ENCODE data around the gene HIPK2. TPM values are rescaled to one million over a fixed set of nuclear protein-coding genes. Genes with fewer than 3 reads are reported as not detected.

Gene HIPK2
- total RNA-seq, 1 experiment from 2014 or later, result 30.7 TPM

DNA sequence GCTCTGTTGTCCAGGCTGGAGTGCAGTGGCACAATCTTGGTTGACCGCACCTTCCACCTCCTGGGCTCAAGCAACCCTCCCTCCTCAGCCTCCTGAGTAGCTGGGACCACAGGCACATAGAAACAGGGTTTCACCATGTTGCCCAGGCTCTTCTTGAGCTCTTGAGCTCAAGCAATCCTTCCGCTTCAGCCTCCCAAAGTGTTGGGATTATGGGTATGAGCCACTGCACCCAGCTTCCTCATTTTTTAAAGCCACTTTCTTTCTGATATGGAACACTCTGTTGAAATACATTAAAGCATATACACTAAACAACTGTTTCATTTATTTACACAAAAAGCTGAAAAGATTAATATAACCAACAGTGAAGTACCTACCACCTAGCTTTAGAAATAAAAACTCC, 137.1 kb downstream of the HIPK2 start:
- intact Hi-C loops (cut with micrococcal nuclease; ENCODE audit: unreplicated experiment), result no loop called here
- Histone ChIP-seq H3K36me3 (ENCODE audit: insufficient read depth, low read length, poor library complexity, severe bottlenecking) (no peaks in the 10 kb centered on the region), H3K9me3 (ENCODE audit: low read depth, low read length, poor library complexity, severe bottlenecking) (no peaks in the 10 kb centered on the region), H3K4me1 (ENCODE audit: insufficient read depth, low read length, poor library complexity, severe bottlenecking) (no peaks in the 10 kb centered on the region), H3K27me3 (replicated peaks; ENCODE audit: insufficient read depth, low read depth, low read length, poor library complexity) (no peaks in the 10 kb centered on the region), H3K4me3 (ENCODE audit: low read depth, low read length, poor library complexity, severe bottlenecking) (no peak overlapping the region), H3K27ac (ENCODE audit: low read depth, low read length, poor library complexity, severe bottlenecking) (no peak overlapping the region)
- CTCF ChIA-PET, result no interaction called here
- BruUV-seq (replicated peaks), result no TSS peak
- POLR2A ChIA-PET (ENCODE audit: low non-redundant PET), result no interaction called here
- no peak for DNase-seq (ENCODE audit: low spot score)
- TF ChIP-seq EZH2 (IDR thresholded peaks at IDR 0.05; ENCODE audit: borderline replicate concordance, low read depth, low read length, poor library complexity, severe bottlenecking), result no peak
- TF ChIP-seq, protein P1, sequence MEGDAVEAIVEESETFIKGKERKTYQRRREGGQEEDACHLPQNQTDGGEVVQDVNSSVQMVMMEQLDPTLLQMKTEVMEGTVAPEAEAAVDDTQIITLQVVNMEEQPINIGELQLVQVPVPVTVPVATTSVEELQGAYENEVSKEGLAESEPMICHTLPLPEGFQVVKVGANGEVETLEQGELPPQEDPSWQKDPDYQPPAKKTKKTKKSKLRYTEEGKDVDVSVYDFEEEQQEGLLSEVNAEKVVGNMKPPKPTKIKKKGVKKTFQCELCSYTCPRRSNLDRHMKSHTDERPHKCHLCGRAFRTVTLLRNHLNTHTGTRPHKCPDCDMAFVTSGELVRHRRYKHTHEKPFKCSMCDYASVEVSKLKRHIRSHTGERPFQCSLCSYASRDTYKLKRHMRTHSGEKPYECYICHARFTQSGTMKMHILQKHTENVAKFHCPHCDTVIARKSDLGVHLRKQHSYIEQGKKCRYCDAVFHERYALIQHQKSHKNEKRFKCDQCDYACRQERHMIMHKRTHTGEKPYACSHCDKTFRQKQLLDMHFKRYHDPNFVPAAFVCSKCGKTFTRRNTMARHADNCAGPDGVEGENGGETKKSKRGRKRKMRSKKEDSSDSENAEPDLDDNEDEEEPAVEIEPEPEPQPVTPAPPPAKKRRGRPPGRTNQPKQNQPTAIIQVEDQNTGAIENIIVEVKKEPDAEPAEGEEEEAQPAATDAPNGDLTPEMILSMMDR (conservative IDR thresholded peaks at IDR 0.05; ENCODE audit: low read depth, low read length), result no peak

DNA sequence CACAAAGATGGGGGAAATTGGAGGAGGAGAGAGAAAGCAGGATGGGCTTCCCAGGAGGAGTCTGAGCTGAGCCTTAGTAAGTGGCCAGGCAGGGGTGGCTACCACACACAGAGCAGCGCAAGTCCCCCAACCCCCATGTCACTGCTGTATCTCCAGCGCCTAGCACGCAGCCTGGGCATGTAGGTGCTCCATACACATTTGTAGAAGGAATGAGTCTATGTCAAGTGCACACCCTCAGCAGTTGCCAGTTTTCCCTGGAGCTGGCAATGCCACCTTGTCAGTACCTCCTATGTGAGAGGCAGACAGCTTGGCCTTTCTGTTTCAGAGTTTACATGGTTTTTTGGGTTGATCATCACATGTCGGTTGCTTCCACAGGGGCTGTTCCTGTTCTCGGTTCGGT, 138.2 kb downstream of the HIPK2 start:
- Histone ChIP-seq H3K27me3 (replicated peaks; ENCODE audit: insufficient read depth, low read depth, low read length, poor library complexity) (no peaks in the 10 kb centered on the region), H3K36me3 (ENCODE audit: insufficient read depth, low read length, poor library complexity, severe bottlenecking) (no peaks in the 10 kb centered on the region), H3K4me3 (ENCODE audit: low read depth, low read length, poor library complexity, severe bottlenecking) (no peak overlapping the region), H3K4me1 (ENCODE audit: insufficient read depth, low read length, poor library complexity, severe bottlenecking) (no peaks in the 10 kb centered on the region), H3K27ac (ENCODE audit: low read depth, low read length, poor library complexity, severe bottlenecking) (no peak overlapping the region), H3K9me3 (ENCODE audit: low read depth, low read length, poor library complexity, severe bottlenecking) (no peaks in the 10 kb centered on the region)
- no TSS peak for BruUV-seq (replicated peaks)
- intact Hi-C loops (cut with micrococcal nuclease; ENCODE audit: unreplicated experiment), result no loop called here
- ChIA-PET POLR2A (ENCODE audit: low non-redundant PET) (no interaction called here), CTCF (no interaction called here)
- no peak for DNase-seq (ENCODE audit: low spot score)
- TF ChIP-seq, protein P1 (conservative IDR thresholded peaks at IDR 0.05; ENCODE audit: low read depth, low read length), result no peak
- no peak for TF ChIP-seq EZH2 (IDR thresholded peaks at IDR 0.05; ENCODE audit: borderline replicate concordance, low read depth, low read length, poor library complexity, severe bottlenecking)

DNA sequence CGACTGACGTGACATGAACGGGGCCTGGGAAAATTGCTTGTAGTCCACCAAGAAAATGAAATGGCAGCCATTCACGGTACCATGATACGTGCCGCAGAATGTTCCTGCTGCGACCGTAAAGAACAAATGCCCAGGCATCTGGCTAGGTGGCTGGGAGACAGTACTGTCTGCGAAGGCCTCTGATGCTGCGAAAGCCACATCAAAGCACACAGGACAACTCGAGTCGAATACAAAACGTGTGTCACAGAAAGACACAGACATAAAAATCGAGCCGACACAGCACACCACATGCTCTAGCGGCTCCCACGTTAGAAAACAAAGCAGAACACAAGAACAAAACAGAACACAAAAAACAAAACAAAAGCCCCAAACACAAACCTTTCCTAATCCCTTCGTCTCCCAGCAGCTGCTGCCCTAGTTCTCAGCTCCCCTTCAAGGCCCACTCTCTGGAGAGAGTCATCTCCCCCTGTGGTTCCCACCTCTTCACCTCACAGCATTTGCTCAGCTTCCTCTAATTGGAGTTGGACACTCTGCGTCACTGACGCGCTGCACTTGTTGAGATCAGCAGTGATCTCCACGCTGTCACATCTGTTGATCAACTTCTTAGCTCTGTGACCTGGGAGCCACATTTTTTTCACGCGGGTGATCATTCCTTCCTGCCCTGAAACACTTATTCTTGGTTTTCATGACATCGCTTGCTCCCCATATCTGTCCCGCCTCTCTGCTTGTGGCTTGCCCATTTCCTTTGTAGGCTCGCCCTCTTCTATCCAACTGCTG, 142.1 kb downstream of the HIPK2 start:
- no peaks in the 10 kb centered on the region for H3K36me3 ChIP-seq (ENCODE audit: insufficient read depth, low read length, poor library complexity, severe bottlenecking)
- no peak for TF ChIP-seq EZH2 (IDR thresholded peaks at IDR 0.05; ENCODE audit: borderline replicate concordance, low read depth, low read length, poor library complexity, severe bottlenecking)
- TF ChIP-seq, protein P1 (conservative IDR thresholded peaks at IDR 0.05; ENCODE audit: low read depth, low read length), result no peak
- ChIA-PET CTCF (no interaction called here), POLR2A (ENCODE audit: low non-redundant PET) (no interaction called here)
- H3K27ac ChIP-seq (ENCODE audit: low read depth, low read length, poor library complexity, severe bottlenecking), result no peak overlapping the region
- no TSS peak for BruUV-seq (replicated peaks)
- no peaks in the 10 kb centered on the region for H3K9me3 ChIP-seq (ENCODE audit: low read depth, low read length, poor library complexity, severe bottlenecking)
- DNase-seq (ENCODE audit: low spot score), result no peak
- no peak overlapping the region for H3K4me3 ChIP-seq (ENCODE audit: low read depth, low read length, poor library complexity, severe bottlenecking)
- H3K27me3 ChIP-seq (replicated peaks; ENCODE audit: insufficient read depth, low read depth, low read length, poor library complexity), result no peaks in the 10 kb centered on the region
- intact Hi-C loops (cut with micrococcal nuclease; ENCODE audit: unreplicated experiment), result no loop called here
- no peaks in the 10 kb centered on the region for H3K4me1 ChIP-seq (ENCODE audit: insufficient read depth, low read length, poor library complexity, severe bottlenecking)
